ENCODE data around the gene IFT57. TPM values are rescaled to one million over a fixed set of nuclear protein-coding genes. Genes with fewer than 3 reads are reported as not detected.

IFT57 gene
- total and polyA plus RNA-seq, 2 donors (not counting 1 experiment from before 2014, with no cell fraction given) = 53.6 to 94.4 TPM

GRCh38 chr3:108117241-108117775, 104.9 kb downstream of the IFT57 start:
- H3K9ac ChIP-seq (ENCODE audit: low read length) = no peak overlapping the region
- no peak for TF ChIP-seq EZH2 (IDR thresholded peaks at IDR 0.05; ENCODE audit: borderline replicate concordance, insufficient read depth, low read depth, low read length, poor library complexity, severe bottlenecking)
- TF ChIP-seq CTCF (IDR thresholded peaks at IDR 0.05) = no peak
- no peak overlapping the region for H3K4me3 ChIP-seq (ENCODE audit: control extremely low read depth in 1 of 5, extremely low read depth in 1 of 5, insufficient read depth in 1 of 5, low read depth in 2 of 5, low read length in 4 of 5)
- ChIA-PET POLR2A (no interaction called here), CTCF (interaction anchor here (0.6 kb wide), 1 partner anchor 1901 kb away, joined by 4 read pairs; no protein-coding TSS in a partner anchor)
- Mint-ChIP-seq H3K9me3 (ENCODE audit: insufficient read depth) (no peaks in the 10 kb centered on the region), H3K27me3 (no peaks in the 10 kb centered on the region), H3K4me3 (no peak overlapping the region), H3K27ac (no peak overlapping the region), H3K4me1 (peaks cover 36% of the 10 kb centered on the region)
- H3K36me3 ChIP-seq (replicated peaks in 1 of 2; ENCODE audit: control extremely low read depth in 1 of 2, control insufficient read depth in 1 of 2, extremely low read depth in 1 of 2, insufficient read depth in 2 of 2, low read length in 1 of 2) = no peaks in the 10 kb centered on the region
- H3K4me1 ChIP-seq (ENCODE audit: control insufficient read depth in 2 of 2, insufficient read depth in 2 of 2, low read length in 2 of 2) = peaks cover 21 to 26% of the 10 kb centered on the region in 2 donors
- peaks cover 8% of the 10 kb centered on the region for H3K79me2 ChIP-seq (ENCODE audit: control insufficient read depth, insufficient read depth, low read length)
- WGBS (ENCODE audit: insufficient coverage) = 67% methylated on average over 1 of the region's 6 CpGs
- no peak overlapping the region for H2AFZ ChIP-seq (ENCODE audit: insufficient read depth, low read depth, low read length, poor library complexity, severe bottlenecking)
- intact Hi-C loops (cut with micrococcal nuclease) = loop anchor here (1.0 kb wide), 1 partner anchor 11 kb away; no protein-coding TSS in a partner anchor
- DNase-seq (no peak), ATAC-seq (ENCODE audit: low read depth) (no peak)
- no peak overlapping the region for H3K27ac ChIP-seq (ENCODE audit: low read length in 2 of 2)
- no peaks in the 10 kb centered on the region for H3K27me3 ChIP-seq (replicated peaks in 1 of 4; ENCODE audit: control extremely low read depth in 1 of 4, control insufficient read depth in 3 of 4, insufficient read depth in 4 of 4, low read length in 3 of 4)
- no peak overlapping the region for H3K4me2 ChIP-seq (replicated peaks; ENCODE audit: low read depth, low read length, poor library complexity, severe bottlenecking)
- no peaks in the 10 kb centered on the region for H4K20me1 ChIP-seq (ENCODE audit: control insufficient read depth, insufficient read depth, low read length, poor library complexity, severe bottlenecking)
- H3K9me3 ChIP-seq (ENCODE audit: control extremely low read depth in 1 of 3, control insufficient read depth in 2 of 3, insufficient read depth in 1 of 3, low read length in 2 of 3) = no peaks in the 10 kb centered on the region

- no peak overlapping the region for H3K4me2 ChIP-seq (replicated peaks; ENCODE audit: low read depth, low read length, poor library complexity, severe bottlenecking)
Measured at GRCh38 chr3:108114423-108115065, 107.7 kb downstream of the IFT57 start.

More at GRCh38 chr3:108114423-108115065, 107.7 kb downstream of the IFT57 start:
- POLR2A ChIA-PET = interaction anchor here (0.7 kb wide), 1 partner anchor 26 kb away, joined by 3 read pairs; no protein-coding TSS in a partner anchor
- no peak overlapping the region for H3K4me3 ChIP-seq (ENCODE audit: control extremely low read depth in 1 of 5, extremely low read depth in 1 of 5, insufficient read depth in 1 of 5, low read depth in 2 of 5, low read length in 4 of 5)
- H3K27ac Mint-ChIP-seq = no peak overlapping the region
- TF ChIP-seq CTCF (IDR thresholded peaks at IDR 0.05) (no peak), EZH2 (IDR thresholded peaks at IDR 0.05; ENCODE audit: borderline replicate concordance, insufficient read depth, low read depth, low read length, poor library complexity, severe bottlenecking) (no peak)
- H3K27me3 ChIP-seq (replicated peaks in 1 of 4; ENCODE audit: control extremely low read depth in 1 of 4, control insufficient read depth in 3 of 4, insufficient read depth in 4 of 4, low read length in 3 of 4) = no peaks in the 10 kb centered on the region
- H3K36me3 ChIP-seq (replicated peaks in 1 of 2; ENCODE audit: control extremely low read depth in 1 of 2, control insufficient read depth in 1 of 2, extremely low read depth in 1 of 2, insufficient read depth in 2 of 2, low read length in 1 of 2) = no peaks in the 10 kb centered on the region
- no peaks in the 10 kb centered on the region for H4K20me1 ChIP-seq (ENCODE audit: control insufficient read depth, insufficient read depth, low read length, poor library complexity, severe bottlenecking)
- peaks cover 3% of the 10 kb centered on the region for H3K79me2 ChIP-seq (ENCODE audit: control insufficient read depth, insufficient read depth, low read length)
- CTCF ChIA-PET = no interaction called here
- H3K4me1 ChIP-seq (ENCODE audit: control insufficient read depth in 2 of 2, insufficient read depth in 2 of 2, low read length in 2 of 2) = peaks cover 0 to 4% of the 10 kb centered on the region in 2 donors
- no peak overlapping the region for H3K4me3 Mint-ChIP-seq
- no peaks in the 10 kb centered on the region for H3K9me3 Mint-ChIP-seq (ENCODE audit: insufficient read depth)
- intact Hi-C loops (cut with micrococcal nuclease) = no loop called here
- 93% methylated on average over 6 of the region's 16 CpGs for WGBS (ENCODE audit: insufficient coverage)
- DNase-seq (no peak), ATAC-seq (ENCODE audit: low read depth) (no peak)
- no peak overlapping the region for H2AFZ ChIP-seq (ENCODE audit: insufficient read depth, low read depth, low read length, poor library complexity, severe bottlenecking)
- H3K27me3 Mint-ChIP-seq = no peaks in the 10 kb centered on the region
- no peak overlapping the region for H3K9ac ChIP-seq (ENCODE audit: low read length)
- H3K27ac ChIP-seq (ENCODE audit: low read length in 2 of 2) = no peak overlapping the region
- peaks cover 16% of the 10 kb centered on the region for H3K4me1 Mint-ChIP-seq
- H3K9me3 ChIP-seq (ENCODE audit: control extremely low read depth in 1 of 3, control insufficient read depth in 2 of 3, insufficient read depth in 1 of 3, low read length in 2 of 3) = no peaks in the 10 kb centered on the region

All from B cell (primary cell).